Epithelial cell of prostate (primary cell): ENCODE measurements around the gene HBA2.
"Not testable (repeated sequence)": the region's sequence is repeated elsewhere in the genome, so short reads cannot be mapped to it uniquely, and the experiment has no call there.

Experiments used
- DNase-seq: peaks from one replicate; pipeline ENCODE4 v3.0.0-alpha.2; 2011; ENCODE audit warnings: low read depth, low spot score
- H3K27ac ChIP-seq: fragments of 450-650 bp; 2 replicates; pipeline ENCODE4 v1.5.1; 2017; ENCODE audit warnings: mild to moderate bottlenecking

The HBA2 gene

DNA sequence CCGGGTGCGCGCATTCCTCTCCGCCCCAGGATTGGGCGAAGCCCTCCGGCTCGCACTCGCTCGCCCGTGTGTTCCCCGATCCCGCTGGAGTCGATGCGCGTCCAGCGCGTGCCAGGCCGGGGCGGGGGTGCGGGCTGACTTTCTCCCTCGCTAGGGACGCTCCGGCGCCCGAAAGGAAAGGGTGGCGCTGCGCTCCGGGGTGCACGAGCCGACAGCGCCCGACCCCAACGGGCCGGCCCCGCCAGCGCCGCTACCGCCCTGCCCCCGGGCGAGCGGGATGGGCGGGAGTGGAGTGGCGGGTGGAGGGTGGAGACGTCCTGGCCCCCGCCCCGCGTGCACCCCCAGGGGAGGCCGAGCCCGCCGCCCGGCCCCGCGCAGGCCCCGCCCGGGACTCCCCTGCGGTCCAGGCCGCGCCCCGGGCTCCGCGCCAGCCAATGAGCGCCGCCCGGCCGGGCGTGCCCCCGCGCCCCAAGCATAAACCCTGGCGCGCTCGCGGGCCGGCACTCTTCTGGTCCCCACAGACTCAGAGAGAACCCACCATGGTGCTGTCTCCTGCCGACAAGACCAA is at the start of gene HBA2:
TSS of gene HBA2 (plus strand) at position 503 of the 568 bp plus-strand sequence. CDS start at position 540, 37 bp downstream.
- not testable (repeated sequence) for H3K27ac ChIP-seq

DNA sequence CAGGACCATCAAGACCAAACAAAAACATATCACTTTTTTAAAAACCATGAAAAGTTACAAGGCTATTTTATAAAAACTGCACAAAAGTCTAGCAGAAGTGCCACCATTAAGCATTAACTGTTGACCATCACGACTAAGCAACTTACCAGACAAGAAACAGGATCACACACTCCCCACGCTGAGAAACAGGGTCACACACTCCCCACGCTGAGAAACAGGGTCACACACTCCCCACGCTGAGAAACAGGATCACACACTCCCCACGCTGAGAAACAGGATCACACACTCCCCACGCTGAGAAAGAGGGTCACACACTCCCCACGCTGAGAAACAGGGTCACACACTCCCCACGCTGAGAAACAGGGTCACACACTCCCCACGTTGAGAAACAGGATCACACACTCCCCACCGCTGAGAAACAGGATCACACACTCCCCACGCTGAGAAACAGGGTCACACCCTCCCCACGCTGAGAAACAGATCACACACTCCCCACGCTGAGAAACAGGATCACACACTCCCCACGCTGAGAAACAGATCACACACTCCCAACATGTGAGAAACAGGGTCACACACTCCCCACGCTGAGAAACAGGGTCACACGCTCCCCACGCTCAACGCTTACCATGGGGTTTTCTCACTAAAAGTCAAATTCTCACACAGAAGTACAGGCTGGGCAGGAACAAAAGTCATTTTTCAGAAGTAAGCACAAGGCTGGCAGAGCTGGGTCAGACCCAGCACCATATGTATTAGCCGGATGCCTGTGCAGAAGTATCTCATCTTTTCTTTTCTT is 48.9 kb upstream of the HBA2 start:
- DNase-seq, H3K27ac ChIP-seq: not testable (repeated sequence)

More for the DNA sequence above, at the start of gene HBA2:
- not testable (repeated sequence) for DNase-seq

DNA sequence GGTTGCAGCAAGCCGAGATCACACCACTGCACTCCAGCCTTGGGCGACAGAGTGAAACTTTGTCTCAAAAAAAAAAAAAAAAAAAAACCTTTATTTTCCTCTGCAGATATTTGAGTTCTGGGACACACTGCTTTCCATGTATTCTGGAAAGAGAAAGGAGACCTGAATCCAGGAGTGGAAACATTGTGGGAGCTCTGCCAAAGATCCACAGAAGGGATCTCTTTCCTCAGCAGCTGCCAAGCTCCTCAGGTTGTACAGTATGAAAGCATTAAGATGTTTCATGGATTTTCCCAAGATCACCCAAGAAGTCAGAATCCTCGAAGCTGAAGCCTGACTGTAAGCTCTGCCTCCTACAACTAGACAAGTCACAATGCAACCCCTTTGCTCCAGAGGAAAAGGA is 47.7 kb upstream of the HBA2 start:
- no peak overlapping the region for H3K27ac ChIP-seq
- DNase-seq: no peak

DNA sequence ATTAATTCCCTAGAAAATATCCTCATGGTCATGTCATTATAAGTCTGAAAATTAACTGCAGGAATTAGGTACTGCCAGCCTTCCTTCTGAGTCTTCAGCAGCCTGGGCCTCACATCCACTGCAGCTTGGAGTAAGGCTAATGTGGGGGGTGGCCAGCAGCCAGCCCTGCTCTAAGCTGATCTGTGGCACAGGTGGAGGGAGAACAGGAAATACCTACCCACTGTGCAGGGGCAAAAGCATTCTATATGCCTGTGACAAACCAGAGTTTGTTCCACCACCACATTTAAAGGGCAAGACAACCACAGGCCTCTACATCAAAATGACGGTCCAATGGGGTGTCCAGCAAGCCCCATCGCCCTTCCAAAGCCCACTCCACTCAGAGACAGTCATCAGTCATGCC is 43.6 kb upstream of the HBA2 start:
- no peak for DNase-seq

DNA sequence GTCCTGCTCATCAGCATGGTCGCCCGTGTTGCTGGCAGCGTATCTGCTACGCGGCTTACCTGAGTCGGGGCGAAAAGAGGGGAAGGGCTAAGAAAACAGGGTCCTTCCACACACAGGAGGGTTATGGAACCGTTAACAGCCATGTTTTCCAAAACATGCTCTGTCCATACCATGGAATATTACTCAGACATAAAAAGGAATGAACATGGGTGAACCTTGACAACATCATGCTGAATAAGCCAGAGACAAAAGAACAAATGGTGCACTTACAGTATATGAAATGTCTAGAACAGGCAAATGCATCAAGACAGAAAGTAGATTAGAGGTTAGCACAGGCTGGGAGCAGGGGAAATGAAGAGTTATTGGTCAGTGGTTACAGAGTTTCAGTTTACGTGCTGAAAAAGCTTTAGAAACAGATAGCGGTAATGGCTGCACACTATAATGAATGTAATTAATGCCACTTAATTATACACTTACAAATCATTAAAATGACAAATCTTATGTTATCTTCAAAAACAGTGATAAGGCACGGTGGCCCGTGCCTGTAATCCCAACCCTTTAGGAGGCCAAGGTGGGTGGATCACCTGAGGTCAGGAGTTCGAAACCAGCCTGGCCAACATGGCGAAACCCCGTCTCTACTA is 42.0 kb upstream of the HBA2 start:
- H3K27ac ChIP-seq: no peak overlapping the region
- DNase-seq: no peak

More for the DNA sequence above, 43.6 kb upstream of the HBA2 start:
- no peak overlapping the region for H3K27ac ChIP-seq

DNA sequence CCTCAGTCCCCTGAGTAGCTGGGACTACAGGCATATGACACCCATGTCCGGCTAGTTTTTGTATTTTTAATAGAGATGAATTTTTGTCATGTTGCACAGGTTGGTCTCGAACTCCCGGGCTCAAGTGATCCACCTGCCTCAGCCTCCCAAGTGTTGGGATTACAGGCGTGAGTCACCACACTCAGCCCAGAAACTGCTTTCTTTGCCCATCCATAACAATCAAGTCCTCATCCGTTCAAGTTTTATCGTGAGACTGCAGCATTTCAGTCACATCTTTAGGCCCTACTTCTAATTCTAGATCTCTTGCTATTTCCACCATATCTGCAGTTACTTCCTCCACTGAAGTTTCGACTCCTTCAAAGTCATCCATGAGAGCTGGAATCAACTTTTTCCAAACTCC is 40.6 kb upstream of the HBA2 start:
- no peak for DNase-seq
- no peak overlapping the region for H3K27ac ChIP-seq

DNA sequence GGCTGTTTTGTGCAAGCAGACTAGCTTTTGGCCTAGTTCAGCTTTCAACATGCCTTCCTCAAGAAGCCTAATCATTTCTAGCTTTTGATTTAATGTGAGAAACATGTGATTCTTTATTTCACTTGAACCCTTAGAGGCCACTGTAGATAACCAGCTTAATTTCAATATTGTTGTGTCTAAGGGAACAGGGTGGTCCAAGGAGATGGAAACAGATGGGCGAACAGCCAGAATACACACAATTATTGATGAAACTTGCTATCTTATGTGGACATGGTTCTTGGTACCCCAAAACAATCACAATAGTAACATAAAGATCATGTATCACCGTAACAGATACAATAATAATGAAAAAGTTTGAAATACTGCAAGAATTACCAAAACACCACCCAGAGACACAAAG is 39.0 kb upstream of the HBA2 start:
- no peak for DNase-seq
- no peak overlapping the region for H3K27ac ChIP-seq

DNA sequence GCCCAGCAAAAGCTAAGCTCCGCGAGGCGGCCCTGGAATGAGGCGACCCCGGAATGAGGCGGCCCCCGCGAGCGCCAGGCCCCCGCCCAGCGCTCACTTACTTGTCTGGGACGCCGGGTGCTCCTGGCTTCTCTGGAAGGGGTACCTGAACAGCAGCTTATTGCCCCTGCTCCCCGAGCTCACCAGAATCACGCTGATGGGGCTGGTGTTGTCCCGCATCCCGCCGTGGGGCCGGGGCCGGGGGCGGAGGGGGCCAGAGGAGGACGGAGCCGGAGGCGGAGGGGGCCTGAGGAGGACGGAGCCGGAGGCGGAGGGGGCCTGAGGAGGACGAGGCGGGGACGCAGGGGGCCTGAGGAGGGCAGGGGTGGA is 34.6 kb upstream of the HBA2 start:
- no peak overlapping the region for H3K27ac ChIP-seq
- DNase-seq: no peak

DNA sequence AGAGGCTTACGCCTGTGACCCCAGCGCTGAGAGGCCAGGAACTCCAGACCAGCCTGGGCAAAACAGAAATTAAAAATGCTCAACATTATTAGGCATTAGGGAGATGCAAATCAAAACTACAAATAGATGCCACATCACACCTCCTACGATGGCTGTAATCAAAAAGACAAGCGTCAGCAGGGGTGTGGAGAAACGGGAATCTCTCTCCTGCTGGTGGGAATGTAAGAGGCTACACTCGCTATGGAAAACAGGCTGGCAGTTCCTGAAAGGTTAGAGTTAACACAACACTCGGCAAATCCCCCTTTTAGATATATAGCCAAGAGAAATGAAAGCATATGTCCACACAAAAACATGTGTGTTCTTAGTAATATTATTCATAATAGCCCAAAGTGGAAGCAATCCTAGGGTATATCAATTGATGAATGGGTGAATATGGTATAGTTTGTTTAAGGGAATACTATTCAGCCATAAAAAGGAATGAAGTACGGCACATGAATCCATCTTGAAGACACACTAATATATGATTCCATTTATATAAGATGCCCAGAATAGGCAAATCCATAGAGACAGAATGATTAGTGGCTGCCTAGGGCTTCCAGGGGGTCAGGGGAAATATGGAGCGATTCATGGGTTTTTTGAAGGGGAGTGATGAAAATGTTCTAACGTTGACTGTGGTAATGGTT is 32.4 kb upstream of the HBA2 start:
- no peak overlapping the region for H3K27ac ChIP-seq
- DNase-seq: no peak

DNA sequence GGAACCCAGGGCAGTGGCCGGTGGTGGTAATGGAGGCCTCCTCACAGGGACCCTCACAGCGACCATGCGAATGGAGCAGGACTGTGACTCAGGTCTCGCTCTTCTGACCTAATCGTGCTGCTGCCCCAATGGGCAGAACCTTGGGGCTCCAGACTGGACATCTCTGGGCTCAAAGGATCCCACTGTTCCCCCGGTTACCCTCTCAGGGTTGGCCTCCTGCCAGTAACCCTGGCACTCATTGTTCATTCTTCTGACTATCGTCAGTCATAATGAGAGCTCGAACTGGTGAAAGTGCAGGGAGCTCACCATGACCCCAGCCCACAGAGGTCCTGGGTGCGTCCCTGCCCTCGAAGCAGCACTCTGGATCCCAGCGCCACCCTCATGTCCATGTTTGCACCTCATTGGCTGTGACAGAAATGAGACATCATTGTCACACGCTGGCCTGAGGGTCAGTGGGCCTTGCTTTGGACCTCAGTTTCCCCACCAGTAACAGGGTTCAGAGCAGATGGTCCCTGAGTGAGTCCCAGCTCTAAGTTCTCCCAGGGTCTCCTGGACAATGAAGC is 30.2 kb upstream of the HBA2 start:
- no peak overlapping the region for H3K27ac ChIP-seq
- no peak for DNase-seq

DNA sequence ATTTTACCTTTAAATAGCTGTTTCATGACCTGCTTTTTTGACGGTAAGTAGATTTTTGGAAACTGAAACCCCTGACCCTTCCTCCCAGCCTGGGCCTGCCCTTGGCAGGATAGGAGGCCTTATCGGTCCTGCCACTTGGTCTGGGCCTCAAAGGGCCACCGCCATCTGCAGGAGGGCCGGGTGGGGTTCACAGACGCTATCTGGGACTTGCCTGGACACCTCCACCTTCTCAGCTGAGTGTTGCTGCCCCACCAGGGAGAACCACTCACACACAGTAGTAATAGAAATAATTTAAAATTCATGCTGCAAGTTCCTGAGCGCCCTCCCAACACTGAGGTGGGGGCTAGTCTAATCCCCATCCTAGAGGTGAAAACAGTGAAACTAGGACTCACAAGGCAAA is 29.6 kb upstream of the HBA2 start:
- no peak for DNase-seq
- H3K27ac ChIP-seq: no peak overlapping the region

DNA sequence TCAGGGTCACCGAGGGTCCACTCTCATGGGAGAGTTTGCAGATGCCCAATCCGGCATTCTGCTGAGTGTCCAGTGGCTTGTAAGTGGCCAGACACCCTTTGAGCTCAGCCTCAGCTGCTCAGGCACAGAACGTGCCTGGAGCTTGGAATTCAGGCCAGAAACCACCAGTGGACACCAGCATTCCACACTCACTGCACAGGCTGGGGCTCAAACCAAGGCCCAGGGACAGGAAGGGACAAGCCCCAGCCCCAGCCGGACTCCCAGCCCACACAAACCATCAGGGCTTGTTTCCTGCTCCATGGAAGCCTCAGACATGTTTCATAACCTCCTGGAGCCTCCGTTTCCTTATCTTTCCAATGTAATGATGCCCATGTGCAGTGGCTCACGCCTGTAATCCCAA is 29.2 kb upstream of the HBA2 start:
- no peak overlapping the region for H3K27ac ChIP-seq

DNA sequence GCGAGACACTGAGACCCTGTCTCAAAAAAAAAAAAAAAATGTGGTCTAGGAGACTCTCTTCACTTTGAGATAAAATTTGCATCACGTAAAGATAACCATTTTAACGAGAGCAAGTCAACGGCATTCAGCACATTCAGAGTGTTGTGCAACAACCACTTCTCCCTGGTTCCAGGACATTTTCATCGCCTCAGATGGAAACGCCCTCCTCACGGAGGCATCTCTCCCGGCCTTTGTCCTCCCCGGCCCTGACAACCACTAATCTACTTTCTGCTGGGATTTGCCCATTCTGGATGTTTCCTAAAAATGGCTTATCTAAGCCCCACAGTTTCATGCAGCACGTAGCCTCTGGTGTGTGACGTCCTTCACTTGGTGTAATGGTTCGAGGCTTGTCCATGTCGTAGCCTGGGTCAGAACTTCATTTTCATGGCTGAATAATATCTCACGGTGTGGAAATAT is 27.9 kb upstream of the HBA2 start:
- no peak overlapping the region for H3K27ac ChIP-seq
- no peak for DNase-seq

More for the DNA sequence above, 29.2 kb upstream of the HBA2 start:
- DNase-seq: no peak

DNA sequence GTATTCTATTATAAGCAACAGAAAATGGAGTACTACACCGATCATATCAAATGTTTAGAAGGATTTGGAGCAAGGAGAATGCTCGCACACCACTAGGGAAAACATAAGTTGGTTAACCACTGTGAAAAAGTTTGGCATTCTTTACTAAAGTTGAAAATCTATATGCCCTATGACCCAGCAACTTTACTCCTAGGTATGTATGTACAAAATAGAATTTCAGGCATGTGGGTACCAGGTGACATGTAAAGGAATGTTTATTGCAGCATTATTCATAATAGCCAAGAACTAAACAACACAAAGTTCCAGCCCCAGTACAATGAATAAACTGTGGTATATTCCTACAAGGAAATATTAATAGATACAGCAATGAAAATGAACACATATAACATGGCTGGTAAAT is 26.0 kb upstream of the HBA2 start:
- no peak overlapping the region for H3K27ac ChIP-seq
- no peak for DNase-seq

DNA sequence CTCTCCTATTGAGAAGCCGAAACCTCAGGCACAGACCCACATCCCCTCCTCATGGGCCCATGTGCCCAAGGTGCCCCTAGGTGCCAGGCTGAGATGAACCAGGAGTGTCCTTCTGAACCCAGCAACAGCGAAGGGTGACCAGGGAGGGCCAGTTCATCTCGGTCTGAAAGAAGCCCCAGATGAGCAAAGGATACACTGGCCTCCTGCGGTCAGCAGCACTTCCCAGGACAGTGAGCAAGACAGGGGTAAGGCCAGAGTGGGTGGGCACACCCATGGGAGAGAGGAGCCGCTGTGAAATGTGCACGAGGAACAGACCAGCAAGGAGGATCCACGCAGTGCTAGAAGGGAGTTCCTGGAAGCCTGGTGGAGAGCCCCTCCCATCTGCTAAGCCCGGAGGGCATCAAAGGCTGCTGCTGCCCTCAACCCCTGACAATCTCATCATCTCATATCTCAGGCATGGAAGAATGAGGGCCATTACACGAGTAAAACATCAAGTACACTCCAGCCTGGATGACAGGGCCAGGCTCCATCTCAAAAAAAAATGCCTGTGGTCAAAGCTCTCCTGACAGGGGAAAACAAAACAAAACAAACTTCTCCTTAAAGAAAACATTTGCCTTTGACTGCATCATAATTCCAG is 23.5 kb upstream of the HBA2 start:
- no peak for DNase-seq
- H3K27ac ChIP-seq: no peak overlapping the region

DNA sequence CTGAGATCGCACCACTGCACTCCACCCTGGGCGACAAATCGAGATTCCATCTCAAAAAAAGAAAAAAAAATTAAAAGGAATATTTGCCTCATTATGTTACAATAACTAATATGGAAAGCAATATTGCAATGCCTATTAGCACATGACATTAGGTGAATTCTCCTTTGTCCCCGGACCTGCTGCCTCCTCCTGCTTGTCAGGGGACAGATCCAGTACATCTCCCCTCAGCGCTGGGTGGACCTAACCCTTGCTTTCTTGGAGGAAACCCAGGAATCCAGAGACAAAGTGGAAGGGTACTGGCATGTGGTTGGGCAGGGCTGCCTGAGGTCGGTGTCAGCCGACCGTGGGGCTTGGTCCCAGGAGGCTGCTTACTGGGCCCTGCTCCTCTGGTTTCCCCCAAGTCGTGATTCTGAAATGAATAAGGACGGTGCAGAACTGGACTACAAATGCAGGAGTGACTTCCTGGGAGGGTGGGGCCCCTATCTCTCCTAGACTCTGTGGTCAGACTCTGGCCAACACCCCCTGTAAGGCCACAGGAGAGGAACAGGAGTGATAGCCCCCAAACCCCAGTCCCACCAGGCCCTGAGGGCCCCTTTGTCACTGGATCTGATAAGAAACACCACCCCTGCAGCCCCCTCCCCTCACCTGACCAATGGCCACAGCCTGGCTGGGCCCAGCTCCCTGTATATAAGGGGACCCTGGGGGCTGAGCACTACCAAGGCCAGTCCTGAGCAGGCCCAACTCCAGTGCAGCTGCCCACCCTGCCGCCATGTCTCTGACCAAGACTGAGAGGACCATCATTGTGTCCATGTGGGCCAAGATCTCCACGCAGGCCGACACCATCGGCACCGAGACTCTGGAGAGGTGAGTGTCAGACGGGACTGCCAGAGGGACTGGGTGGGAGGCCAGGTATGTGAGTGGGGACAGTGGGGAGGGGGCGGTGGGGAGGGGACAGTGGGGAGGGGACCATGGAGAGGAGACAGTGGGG is 20.2 kb upstream of the HBA2 start, which contains the start of gene HBZ:
TSS of gene HBZ (plus strand) at position 504 of the 988 bp plus-strand sequence. CDS start at position 770, 266 bp downstream.
- H3K27ac ChIP-seq: no peak within 1 kb of the TSS

DNA sequence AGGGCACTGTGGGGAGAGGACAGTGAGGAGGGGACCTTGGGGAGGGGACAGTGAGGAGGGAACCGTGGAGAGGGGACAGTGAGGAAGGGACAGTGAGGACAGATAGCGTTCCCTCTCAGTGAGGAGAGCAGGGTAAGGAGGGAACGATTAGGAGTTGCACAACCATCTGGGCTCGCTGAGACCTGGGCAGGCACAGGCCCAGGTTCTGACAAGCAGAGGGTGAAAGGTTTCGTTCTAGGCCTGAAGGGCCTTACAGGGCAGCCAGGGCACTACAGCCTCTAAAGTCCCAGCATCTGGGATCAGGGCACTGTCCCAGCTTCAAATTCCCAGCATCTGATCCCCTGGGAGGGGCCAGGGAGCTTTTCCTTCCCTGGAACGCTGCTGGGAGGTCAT is 19.6 kb upstream of the HBA2 start:
- DNase-seq, H3K27ac ChIP-seq: not testable (repeated sequence)

More for the DNA sequence above, 20.2 kb upstream of the HBA2 start, which contains the start of gene HBZ:
- DNase-seq: no peak

DNA sequence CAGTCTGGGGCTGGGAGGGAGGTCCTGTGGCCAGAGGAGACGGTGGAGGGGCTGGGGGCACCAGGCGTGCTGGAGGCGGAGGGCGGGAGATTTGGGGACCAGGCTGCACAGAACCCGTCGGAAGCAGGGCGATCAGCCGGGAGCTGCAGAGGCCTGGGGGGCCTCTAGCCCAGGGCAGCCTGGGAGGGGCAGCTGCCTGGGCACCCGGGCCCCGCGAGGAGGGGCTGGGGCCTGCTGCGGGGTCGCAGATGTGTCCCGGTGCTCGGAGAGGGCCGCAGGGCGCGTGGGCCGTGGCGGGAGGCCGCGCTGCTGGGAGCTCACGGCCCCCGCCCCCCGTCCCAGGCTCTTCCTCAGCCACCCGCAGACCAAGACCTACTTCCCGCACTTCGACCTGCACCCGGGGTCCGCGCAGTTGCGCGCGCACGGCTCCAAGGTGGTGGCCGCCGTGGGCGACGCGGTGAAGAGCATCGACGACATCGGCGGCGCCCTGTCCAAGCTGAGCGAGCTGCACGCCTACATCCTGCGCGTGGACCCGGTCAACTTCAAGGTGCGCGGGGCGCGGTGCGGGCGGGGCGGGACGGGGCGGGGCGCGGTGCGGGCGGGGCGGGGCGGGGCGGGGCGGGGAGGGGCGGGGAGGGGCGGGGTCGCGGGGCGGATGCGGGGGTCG is 19.0 kb upstream of the HBA2 start:
- not testable (repeated sequence) for DNase-seq, H3K27ac ChIP-seq
